Endothelial cell of umbilical vein (primary cell): ENCODE measurements around the gene TAF4B. TPM values are rescaled to one million over a fixed set of nuclear protein-coding genes. Genes with fewer than 3 reads are reported as not detected.

Source experiments
- BruUV-seq: library from RNA; stranded (reverse); fragments of 400-500 nt; replicated peaks from 2 replicates; lab custom pipeline; 2021; lab: Mats Ljungman, UMichigan
- CTCF ChIA-PET: fragments of 300-600, 350-600 bp; sonication (Branson Sonifier 250); formaldehyde crosslinking; loops from one replicate; lab custom pipeline; 2021; ENCODE audit warnings: antibody characterized with exemption, inconsistent platforms; lab: Charles Lee
- POLR2A ChIA-PET: fragments of 300-600, 350-600 bp; sonication (Branson Sonifier 250); formaldehyde crosslinking; loops from one replicate; lab custom pipeline; 2021; ENCODE audit warnings: antibody characterized with exemption, inconsistent platforms; lab: Charles Lee
- DNase-seq: peaks from one replicate; pipeline ENCODE4 v3.0.0-alpha.2; 2011; ENCODE audit warnings: low read depth, low spot score
- FAIRE-seq: peaks from 2 replicates; lab custom pipeline; 2011; peaks lifted over from hg19 to GRCh38; lab: Jason Lieb, UNC
- H2AFZ ChIP-seq: 2 replicates; pipeline ENCODE4 v1.6.0; 2012; ENCODE audit warnings: low read depth, low read length, control low read depth, inconsistent platforms
- H3K27ac ChIP-seq: 2 replicates; pipeline ENCODE4 v1.5.1; 2011; ENCODE audit warnings: low read depth, mild to moderate bottlenecking, control low read depth, low read length, moderate library complexity; ENCODE audit not compliant: insufficient read depth
- H3K27me3 ChIP-seq, 2 experiments: 2 replicates each; pipeline versions ENCODE4 v1.6.0 to v1.6.1; 2011; ENCODE audit warnings: low read length in 2 of 2, mixed read lengths in 1 of 2; ENCODE audit not compliant: control insufficient read depth in 2 of 2, insufficient read depth in 2 of 2
- H3K36me3 ChIP-seq, 2 experiments: 2 replicates in 1 of 2; 3 replicates in 1 of 2; pipeline ENCODE4 v1.5.1; 2011; ENCODE audit warnings: low read length in 2 of 2, mild to moderate bottlenecking in 1 of 2, moderate library complexity in 1 of 2; ENCODE audit not compliant: control insufficient read depth in 2 of 2, insufficient read depth in 2 of 2; ENCODE audit errors: extremely low read depth in 1 of 2
- H3K4me1 ChIP-seq: 3 replicates; pipeline ENCODE4 v1.5.1; 2011; ENCODE audit warnings: mild to moderate bottlenecking, low read length; ENCODE audit not compliant: control insufficient read depth, insufficient read depth; ENCODE audit errors: extremely low read depth
- H3K4me2 ChIP-seq: 2 replicates; pipeline ENCODE4 v1.6.1; 2011; ENCODE audit warnings: low read length, control low read depth, mixed read lengths; ENCODE audit not compliant: insufficient read depth
- H3K4me3 ChIP-seq, 3 experiments: fragments of 200-600 bp in 1 of 3; sonication (generic), shearing (Covaris generic) in 1 of 3; replicated peaks in 1 of 3; 2 replicates each; pipeline ENCODE4 v1.5.1; 2011 to 2016; ENCODE audit warnings: control low read depth in 3 of 3, low read length in 3 of 3, mild to moderate bottlenecking in 2 of 3, inconsistent platforms in 1 of 3, low read depth in 1 of 3, moderate library complexity in 1 of 3; ENCODE audit not compliant: insufficient read depth in 1 of 3
- H3K79me2 ChIP-seq: 2 replicates; pipeline ENCODE4 v1.6.0; 2012; ENCODE audit warnings: low read length, inconsistent platforms; ENCODE audit not compliant: control insufficient read depth, insufficient read depth
- H3K9ac ChIP-seq: replicated peaks from 2 replicates; pipeline ENCODE3; 2011; ENCODE audit warnings: low read length, control low read depth; ENCODE audit not compliant: insufficient read depth; ENCODE audit errors: extremely low read depth
- H3K9me1 ChIP-seq: replicated peaks from 3 replicates; pipeline ENCODE4 v1.6.0; 2011; ENCODE audit warnings: mild to moderate bottlenecking, low read length; ENCODE audit not compliant: control insufficient read depth, insufficient read depth; ENCODE audit errors: extremely low read depth
- H3K9me3 ChIP-seq: replicated peaks from 2 replicates; pipeline ENCODE4 v1.5.1; 2012; ENCODE audit warnings: low read length, inconsistent platforms; ENCODE audit not compliant: control insufficient read depth, insufficient read depth
- H4K20me1 ChIP-seq: replicated peaks from 2 replicates; pipeline ENCODE3; 2011; ENCODE audit warnings: mild to moderate bottlenecking, low read length; ENCODE audit not compliant: control insufficient read depth, insufficient read depth; ENCODE audit errors: extremely low read depth
- EZH2 ChIP-seq: IDR thresholded peaks from 2 replicates; pipeline ENCODE4 v1.6.1; 2012; ENCODE audit warnings: borderline replicate concordance, low read depth, mild to moderate bottlenecking, moderate library complexity, low read length, inconsistent platforms; ENCODE audit not compliant: severe bottlenecking
- FOS ChIP-seq: IDR thresholded peaks from 2 replicates; pipeline ENCODE4 v1.6.1; 2011; ENCODE audit warnings: mild to moderate bottlenecking, low read length, moderate library complexity, borderline replicate concordance; ENCODE audit not compliant: insufficient read depth
- GATA2 ChIP-seq: IDR thresholded peaks from 2 replicates; pipeline ENCODE4 v1.7.0; 2011; ENCODE audit warnings: low read depth, mild to moderate bottlenecking, moderate library complexity, mixed read lengths, low read length; ENCODE audit not compliant: insufficient read length, insufficient read depth
- JUN ChIP-seq: IDR thresholded peaks from 2 replicates; pipeline ENCODE4 v1.6.1; 2011; ENCODE audit warnings: borderline replicate concordance, low read depth; ENCODE audit not compliant: insufficient read length, insufficient read depth
- MYC ChIP-seq: IDR thresholded peaks from one replicate; pipeline ENCODE4 v1.6.1; 2011; ENCODE audit warnings: mild to moderate bottlenecking, low read depth, low read length
- POLR2A ChIP-seq: IDR thresholded peaks from 2 replicates; pipeline ENCODE4 v1.6.1; 2012; ENCODE audit warnings: low read depth, mild to moderate bottlenecking, control low read depth, low read length
- POLR2AphosphoS5 ChIP-seq: IDR thresholded peaks from 2 replicates; pipeline ENCODE4 v1.6.1; 2012; ENCODE audit warnings: low read depth, mild to moderate bottlenecking, control low read depth, low read length, moderate library complexity; ENCODE audit not compliant: insufficient read depth
- dilution Hi-C: fragments of 300-500 bp; cut with MboI; formaldehyde crosslinking; loops from one replicate; pipeline ENCODE4 v1.15.0; 2019; ENCODE audit warnings: low sequenced_read_pairs; ENCODE audit not compliant: extremely low pct_ligation_motif_present
- intact Hi-C: fragments of 100-400 bp; cut with micrococcal nuclease; formaldehyde crosslinking; loops from one replicate; pipeline ENCODE4 v1.10.0; 2022
- polyA plus RNA-seq, 4 experiments: library from polyadenylated mRNA; depleted of rRNA in 3 of 4; stranded (reverse) in 3 of 4; unstranded in 1 of 4; fragments of >200 nt; gene quantifications; 2 replicates each; pipeline versions ENCODE4 v1.2.1 to v1.2.3, GENCODE V29; 2011 to 2012; ENCODE audit warnings: missing spikeins in 1 of 4
- total RNA-seq: library from RNA; stranded (reverse); gene quantifications from 2 replicates; pipeline ENCODE4 v1.2.3, GENCODE V29; 2021
- TF ChIP-seq, protein P1 (sequence below), 2 donors: IDR thresholded peaks; 1 replicate in 1 of 2; 2 replicates in 1 of 2; pipeline ENCODE4 v1.5.1; 2011; ENCODE audit warnings: low read length in 2 of 2, mild to moderate bottlenecking in 2 of 2, moderate library complexity in 2 of 2, control low read depth in 1 of 2, inconsistent platforms in 1 of 2, low read depth in 1 of 2; ENCODE audit not compliant: insufficient read depth in 1 of 2; ENCODE audit errors: extremely low read depth in 1 of 2
- TF ChIP-seq, protein P2 (sequence below): IDR thresholded peaks from 2 replicates; pipeline ENCODE4 v1.6.1; 2011; ENCODE audit not compliant: insufficient read depth, insufficient read length

The TAF4B gene
- total and polyA plus RNA-seq, 2 donors (not counting 3 experiments of a cell fraction or from before 2014, with no cell fraction given), result 0.47 to 2.0 TPM

DNA sequence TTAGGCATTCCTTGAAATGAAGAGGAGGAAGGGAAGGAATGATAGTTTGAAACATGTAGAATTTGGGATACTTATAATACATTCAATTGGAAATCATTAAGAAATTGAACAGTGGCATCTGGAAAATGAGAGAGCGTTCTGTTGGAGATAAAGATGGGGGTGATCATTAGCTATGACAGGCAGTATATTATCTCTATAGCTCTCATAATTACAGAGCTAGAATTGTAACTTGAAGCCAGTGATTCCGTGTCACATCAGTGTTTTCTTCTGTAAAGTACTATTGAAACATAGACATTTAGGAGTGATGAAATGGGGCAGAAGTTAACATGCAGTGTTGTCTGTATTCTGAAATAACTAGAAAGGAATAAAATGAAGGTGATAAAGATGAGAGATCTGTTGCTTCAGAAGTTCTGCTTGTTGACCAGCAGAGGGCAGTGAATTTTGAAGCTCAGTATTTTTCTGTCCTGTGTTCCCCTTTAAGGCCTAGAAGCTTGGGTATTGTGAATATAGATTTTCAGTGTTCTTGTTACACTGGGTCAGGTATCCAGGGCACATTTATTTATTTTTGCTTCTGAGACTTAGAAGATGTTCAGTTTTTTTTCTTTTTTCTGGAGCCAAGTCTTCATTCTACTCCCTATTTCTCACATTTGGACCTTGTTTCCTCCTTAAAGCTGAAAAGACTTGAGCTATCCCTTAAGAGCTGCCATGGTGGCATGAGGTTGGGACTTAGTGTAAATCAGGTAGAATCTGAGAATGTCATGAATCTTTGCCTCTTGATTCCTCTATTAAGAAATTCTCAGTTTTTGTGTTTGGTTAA, 157.4 kb downstream of the TAF4B start:
- Histone ChIP-seq H3K4me1 (peaks cover 12% of the 10 kb centered on the region), H3K27ac (no peak overlapping the region), H3K27me3 (no peaks in the 10 kb centered on the region), H3K36me3 (no peaks in the 10 kb centered on the region), H3K79me2 (no peaks in the 10 kb centered on the region), H3K9ac (no peak overlapping the region), H2AFZ (no peak overlapping the region), H3K9me3 (no peaks in the 10 kb centered on the region), H3K4me3 (no peak overlapping the region), H3K4me2 (no peak overlapping the region), H3K9me1 (no peaks in the 10 kb centered on the region), H4K20me1 (no peaks in the 10 kb centered on the region)
- POLR2A ChIA-PET, result no interaction called here
- FAIRE-seq (no peak), DNase-seq (peak; percentile 52)
- CTCF ChIA-PET, result interaction anchor here (0.7 to 3.8 kb wide), 78 partner anchors 8 to 1840 kb away, joined by 3 to 89 read pairs (median 5); partner anchors contain the start of gene KCTD1
- TF ChIP-seq, protein P1, sequence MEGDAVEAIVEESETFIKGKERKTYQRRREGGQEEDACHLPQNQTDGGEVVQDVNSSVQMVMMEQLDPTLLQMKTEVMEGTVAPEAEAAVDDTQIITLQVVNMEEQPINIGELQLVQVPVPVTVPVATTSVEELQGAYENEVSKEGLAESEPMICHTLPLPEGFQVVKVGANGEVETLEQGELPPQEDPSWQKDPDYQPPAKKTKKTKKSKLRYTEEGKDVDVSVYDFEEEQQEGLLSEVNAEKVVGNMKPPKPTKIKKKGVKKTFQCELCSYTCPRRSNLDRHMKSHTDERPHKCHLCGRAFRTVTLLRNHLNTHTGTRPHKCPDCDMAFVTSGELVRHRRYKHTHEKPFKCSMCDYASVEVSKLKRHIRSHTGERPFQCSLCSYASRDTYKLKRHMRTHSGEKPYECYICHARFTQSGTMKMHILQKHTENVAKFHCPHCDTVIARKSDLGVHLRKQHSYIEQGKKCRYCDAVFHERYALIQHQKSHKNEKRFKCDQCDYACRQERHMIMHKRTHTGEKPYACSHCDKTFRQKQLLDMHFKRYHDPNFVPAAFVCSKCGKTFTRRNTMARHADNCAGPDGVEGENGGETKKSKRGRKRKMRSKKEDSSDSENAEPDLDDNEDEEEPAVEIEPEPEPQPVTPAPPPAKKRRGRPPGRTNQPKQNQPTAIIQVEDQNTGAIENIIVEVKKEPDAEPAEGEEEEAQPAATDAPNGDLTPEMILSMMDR (IDR thresholded peaks at IDR 0.05; ENCODE audit: extremely low read depth in 1 of 2, insufficient read depth in 1 of 2, low read depth in 1 of 2, low read length in 2 of 2), result peak; percentile 55 to 57
- TF ChIP-seq FOS, result no peak
- no TSS peak for BruUV-seq
- intact Hi-C loops, result loop anchor here (1.0 kb wide), 4 partner anchors 165 to 1216 kb away; partner anchors contain the start of gene KCTD1
- dilution Hi-C loops, result no loop called here

DNA sequence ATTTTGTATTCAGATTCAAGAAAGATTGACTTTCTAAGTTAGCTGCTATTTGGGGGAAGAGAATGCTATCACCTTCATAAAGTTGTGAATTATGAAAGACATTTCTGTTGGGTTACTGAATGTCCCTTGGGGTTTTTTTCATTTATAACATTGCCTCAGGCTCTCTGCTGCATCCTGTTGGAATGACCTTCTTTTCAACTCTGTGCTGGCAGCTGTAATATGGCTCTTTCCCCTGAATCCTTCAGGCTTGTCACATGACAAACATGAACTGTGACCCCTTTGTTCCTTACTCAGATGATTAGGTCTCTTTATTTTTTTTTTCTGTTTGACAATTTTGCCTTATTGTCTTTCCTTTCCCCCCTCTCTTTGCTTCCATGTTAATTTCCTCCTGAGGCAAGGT, 159.8 kb downstream of the TAF4B start:
- Histone ChIP-seq H3K9me3 (no peaks in the 10 kb centered on the region), H3K36me3 (no peaks in the 10 kb centered on the region), H3K4me1 (peaks cover 12% of the 10 kb centered on the region), H4K20me1 (no peaks in the 10 kb centered on the region), H3K79me2 (no peaks in the 10 kb centered on the region), H3K27me3 (no peaks in the 10 kb centered on the region), H3K4me2 (peak overlapping the region; percentile 57), H2AFZ (peak overlapping the region; percentile 81), H3K9ac (no peak overlapping the region), H3K27ac (no peak overlapping the region), H3K4me3 (no peak overlapping the region), H3K9me1 (no peaks in the 10 kb centered on the region)
- intact Hi-C loops, result no loop called here
- BruUV-seq, result no TSS peak
- ChIA-PET CTCF (interaction anchor here (1.0 to 2.5 kb wide), 7 partner anchors 8 to 263 kb away, joined by 3 to 12 read pairs (median 3); partner anchors contain the start of gene KCTD1), POLR2A (no interaction called here)
- dilution Hi-C loops, result no loop called here
- FAIRE-seq (peak; percentile 33), DNase-seq (peak; percentile 87)
- TF ChIP-seq POLR2AphosphoS5, result no peak
- TF ChIP-seq, protein P2, sequence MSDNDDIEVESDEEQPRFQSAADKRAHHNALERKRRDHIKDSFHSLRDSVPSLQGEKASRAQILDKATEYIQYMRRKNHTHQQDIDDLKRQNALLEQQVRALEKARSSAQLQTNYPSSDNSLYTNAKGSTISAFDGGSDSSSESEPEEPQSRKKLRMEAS, result no peak
- no peak for TF ChIP-seq POLR2A
- no peak for TF ChIP-seq FOS
- TF ChIP-seq, protein P1 (IDR thresholded peaks at IDR 0.05; ENCODE audit: extremely low read depth in 1 of 2, insufficient read depth in 1 of 2, low read depth in 1 of 2, low read length in 2 of 2), result no peak
- no peak for TF ChIP-seq MYC
- no peak for TF ChIP-seq JUN
- no peak for TF ChIP-seq GATA2
- no peak for TF ChIP-seq EZH2
